Ishikawa (cell line): Measurements from ENCODE around the gene RGS9.

ENCODE experiments used
- CEBPB ChIP-seq: IDR thresholded peaks from 2 replicates; pipeline ENCODE4 v1.6.1; 2012
- CREB1 ChIP-seq: IDR thresholded peaks from 2 replicates; pipeline ENCODE4 v1.6.1; 2012; ENCODE audit warnings: low read depth
- EGR1 ChIP-seq: IDR thresholded peaks from 2 replicates; pipeline ENCODE4 v1.6.1; 2012
- EP300 ChIP-seq: IDR thresholded peaks from 2 replicates; pipeline ENCODE4 v1.6.1; 2012; ENCODE audit warnings: borderline replicate concordance
- FOXM1 ChIP-seq: IDR thresholded peaks from 2 replicates; pipeline ENCODE4 v1.6.1; 2012; ENCODE audit warnings: low read depth, borderline replicate concordance
- MAX ChIP-seq: IDR thresholded peaks from 2 replicates; pipeline ENCODE4 v1.6.1; 2012
- NFIC ChIP-seq: IDR thresholded peaks from 2 replicates; pipeline ENCODE4 v1.6.1; 2012
- RAD21 ChIP-seq: IDR thresholded peaks from 2 replicates; pipeline ENCODE4 v1.6.1; 2012; ENCODE audit warnings: low read depth
- REST ChIP-seq: IDR thresholded peaks from 2 replicates; pipeline ENCODE4 v1.6.1; 2012; ENCODE audit warnings: low read depth, mild to moderate bottlenecking
- TAF1 ChIP-seq: IDR thresholded peaks from 2 replicates; pipeline ENCODE4 v1.6.1; 2012; ENCODE audit warnings: low read depth, mild to moderate bottlenecking
- TCF12 ChIP-seq: IDR thresholded peaks from 2 replicates; pipeline ENCODE4 v1.6.1; 2012; ENCODE audit warnings: low read depth
- TEAD4 ChIP-seq: IDR thresholded peaks from 2 replicates; pipeline ENCODE4 v1.6.1; 2012
- YY1 ChIP-seq: IDR thresholded peaks from 2 replicates; pipeline ENCODE4 v1.6.1; 2012; ENCODE audit warnings: low read depth
- ZBTB7A ChIP-seq: IDR thresholded peaks from 2 replicates; pipeline ENCODE4 v1.6.1; 2012; ENCODE audit warnings: low read depth
- TF ChIP-seq, protein P1 (sequence below): IDR thresholded peaks from 2 replicates; pipeline ENCODE4 v1.6.1; 2012

The RGS9 gene

DNA sequence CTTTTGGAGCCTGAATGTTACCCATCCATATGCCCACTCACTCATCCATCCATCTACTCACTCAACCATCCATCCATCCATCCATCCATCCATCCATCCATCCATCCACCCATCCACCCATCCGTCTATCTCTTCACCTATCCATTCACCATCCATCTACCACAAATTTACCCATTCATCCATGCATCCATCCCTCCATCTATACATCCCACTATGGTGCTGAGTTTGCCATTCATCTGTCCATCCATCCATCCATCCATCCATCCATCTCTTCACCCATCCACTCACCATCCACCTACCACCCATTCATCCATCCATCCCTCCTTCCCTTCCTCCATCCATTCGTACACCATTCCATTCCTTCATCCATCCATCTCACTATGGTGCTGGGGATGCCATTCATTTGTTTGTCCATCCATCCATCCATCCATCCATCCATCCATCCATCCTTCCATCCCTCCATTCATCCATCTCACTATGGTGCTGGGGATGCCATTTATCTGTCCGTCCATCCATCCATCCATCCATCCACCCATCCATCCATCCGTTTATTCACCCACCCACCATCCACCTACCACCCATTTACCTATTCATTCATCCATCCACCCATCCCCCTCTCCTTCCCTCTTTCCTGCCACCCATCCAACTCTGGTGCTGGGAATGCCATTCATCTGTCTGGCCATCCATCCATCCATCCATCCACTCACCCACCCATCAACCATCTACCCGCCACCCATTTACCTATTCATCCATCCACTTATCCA lies 39.7 kb downstream of the RGS9 start:
- TF ChIP-seq ZBTB7A (no peak), YY1 (no peak), REST (no peak), EP300 (no peak), NFIC (no peak), MAX (no peak), FOXM1 (no peak), EGR1 (no peak), RAD21 (no peak), TEAD4 (no peak), TCF12 (no peak), TAF1 (no peak), CEBPB (no peak)
- TF ChIP-seq, protein P1, sequence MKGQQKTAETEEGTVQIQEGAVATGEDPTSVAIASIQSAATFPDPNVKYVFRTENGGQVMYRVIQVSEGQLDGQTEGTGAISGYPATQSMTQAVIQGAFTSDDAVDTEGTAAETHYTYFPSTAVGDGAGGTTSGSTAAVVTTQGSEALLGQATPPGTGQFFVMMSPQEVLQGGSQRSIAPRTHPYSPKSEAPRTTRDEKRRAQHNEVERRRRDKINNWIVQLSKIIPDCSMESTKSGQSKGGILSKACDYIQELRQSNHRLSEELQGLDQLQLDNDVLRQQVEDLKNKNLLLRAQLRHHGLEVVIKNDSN: no peak

DNA sequence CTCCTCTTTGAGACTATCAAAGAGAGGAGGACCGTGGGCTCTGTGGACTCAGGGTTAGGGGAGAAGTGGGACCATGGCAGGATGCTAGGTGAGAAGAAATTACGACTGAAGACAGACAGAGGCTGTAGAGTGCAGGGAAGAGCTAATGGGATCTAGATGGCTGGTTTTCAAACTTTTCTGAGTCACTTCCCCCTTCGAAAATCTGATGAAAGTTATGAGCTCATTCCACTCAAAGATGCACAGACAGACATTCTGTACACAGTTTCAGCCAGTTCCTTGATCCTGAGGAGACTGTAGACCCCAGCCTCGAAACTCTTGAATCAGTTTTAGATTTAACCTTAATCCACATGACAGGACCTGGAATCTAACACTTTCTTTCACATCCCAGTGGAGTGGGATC lies 40.7 kb downstream of the RGS9 start:
- TF ChIP-seq MAX (no peak), TAF1 (no peak), REST (no peak), EP300 (no peak), TCF12 (no peak), ZBTB7A (no peak), TEAD4 (no peak), EGR1 (no peak), NFIC (no peak), YY1 (no peak), CREB1 (no peak), CEBPB (no peak), FOXM1 (no peak), RAD21 (no peak)
- TF ChIP-seq, protein P1: no peak

- TF ChIP-seq CEBPB (no peak), FOXM1 (no peak), ZBTB7A (no peak), TCF12 (no peak), NFIC (no peak), REST (no peak), YY1 (no peak), RAD21 (no peak), CREB1 (no peak), TEAD4 (no peak), TAF1 (no peak), MAX (no peak), EGR1 (no peak), EP300 (no peak)
- TF ChIP-seq, protein P1: no peak
Observed at GRCh38 chr17:65181237-65182061, 44.3 kb downstream of the RGS9 start.
